SIG-M5 (cell line): ENCODE data around the gene NTPCR.
"Not testable (repeated sequence)": the region's sequence is repeated elsewhere in the genome, so short reads cannot be mapped to it uniquely, and the experiment has no call there.

Experiments
- DNase-seq: peaks from one replicate; lab custom pipeline; 2025; lab: John Stamatoyannopoulos, UW

The NTPCR gene

DNA sequence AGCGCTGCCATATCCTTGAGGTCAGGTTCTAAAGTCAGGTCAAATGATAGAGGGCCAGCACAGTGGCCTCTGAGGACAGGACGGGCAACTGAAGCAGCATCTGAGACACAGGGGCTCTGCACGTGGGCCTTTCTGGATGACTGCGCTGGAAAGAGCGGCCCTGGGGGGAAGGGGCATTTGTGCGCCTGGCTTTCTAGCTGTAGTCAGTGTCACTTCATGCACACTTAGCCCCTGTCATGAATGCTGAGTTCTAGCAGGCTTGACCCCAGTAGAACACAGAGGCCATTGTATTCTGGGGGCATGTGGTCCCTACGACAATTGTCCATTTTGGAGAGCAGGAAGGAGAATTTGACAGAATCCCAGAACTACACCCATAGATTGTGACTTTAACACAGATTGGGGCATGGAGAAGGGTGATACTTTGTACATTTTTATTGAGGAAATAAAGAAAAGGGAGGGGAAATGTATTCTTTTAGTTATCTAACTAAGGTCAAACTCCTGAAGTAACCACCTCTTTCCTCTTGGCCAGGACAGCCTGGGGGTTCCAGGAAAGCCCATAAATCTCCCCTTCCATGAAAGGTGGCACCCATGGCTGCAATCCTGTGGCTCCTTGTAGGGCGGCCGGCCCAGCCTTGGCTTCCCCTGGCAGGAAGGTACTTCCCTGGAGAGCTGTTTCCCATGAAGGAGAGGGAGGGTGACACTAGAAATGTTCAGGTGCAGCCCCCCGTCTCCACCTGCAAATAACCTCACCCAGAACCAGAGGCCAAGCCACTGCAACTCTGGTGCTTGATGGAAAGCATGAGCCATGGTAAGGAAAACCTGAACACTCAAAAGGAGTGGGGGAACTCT is 34.4 kb downstream of the NTPCR start:
- no peak for DNase-seq

DNA sequence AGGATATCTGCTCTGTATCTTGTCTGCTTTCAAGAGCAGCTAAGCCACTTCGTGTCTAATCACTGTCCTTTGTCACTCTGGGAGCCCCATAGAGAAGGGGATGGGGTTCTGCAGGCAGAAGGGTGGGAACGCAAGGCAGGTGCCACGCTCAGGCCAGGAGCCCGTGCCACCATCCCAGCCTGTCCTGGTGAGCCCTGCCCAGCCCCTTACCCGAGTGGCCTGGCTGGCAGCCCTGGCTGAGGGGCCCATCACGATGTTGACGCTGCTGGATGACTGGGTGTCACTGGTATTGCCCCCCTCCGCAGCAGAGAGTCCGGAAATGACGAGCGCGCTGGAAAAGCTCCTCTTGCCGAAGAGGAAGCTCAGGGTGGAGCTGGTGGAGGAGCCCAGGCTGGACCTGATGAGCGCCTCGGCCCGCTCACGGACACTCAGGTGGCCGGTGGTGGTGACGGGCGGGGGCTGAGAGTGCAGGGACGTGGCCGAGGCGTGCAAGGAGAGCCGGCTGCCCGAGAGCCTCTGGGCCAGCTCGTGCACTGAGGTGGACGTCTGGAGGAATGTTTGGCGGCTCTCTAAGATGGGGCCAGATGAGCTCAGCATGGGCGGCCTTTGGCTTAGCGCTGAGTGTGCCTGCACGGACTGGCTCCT is 35.6 kb downstream of the NTPCR start:
- DNase-seq = no peak

DNA sequence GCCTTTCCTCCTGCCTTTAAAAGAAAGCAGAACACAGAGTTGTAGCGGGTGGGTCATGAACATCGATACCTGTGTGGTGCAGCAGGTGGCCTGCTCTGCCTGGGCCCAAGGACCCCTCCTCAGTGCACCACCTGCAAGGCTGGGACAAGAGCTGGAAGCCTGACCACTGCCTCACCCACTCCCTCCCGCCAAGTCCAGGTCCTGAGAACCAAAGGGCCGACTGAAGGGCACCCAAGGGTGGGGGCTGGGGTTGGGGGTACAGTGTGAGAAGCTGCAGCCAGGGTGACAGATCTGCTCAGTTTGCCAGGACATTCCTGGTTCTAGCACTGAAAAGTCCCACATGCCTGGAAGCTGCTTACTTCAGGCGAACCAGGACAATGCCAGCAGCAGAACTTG is 36.1 kb downstream of the NTPCR start:
- DNase-seq = no peak

DNA sequence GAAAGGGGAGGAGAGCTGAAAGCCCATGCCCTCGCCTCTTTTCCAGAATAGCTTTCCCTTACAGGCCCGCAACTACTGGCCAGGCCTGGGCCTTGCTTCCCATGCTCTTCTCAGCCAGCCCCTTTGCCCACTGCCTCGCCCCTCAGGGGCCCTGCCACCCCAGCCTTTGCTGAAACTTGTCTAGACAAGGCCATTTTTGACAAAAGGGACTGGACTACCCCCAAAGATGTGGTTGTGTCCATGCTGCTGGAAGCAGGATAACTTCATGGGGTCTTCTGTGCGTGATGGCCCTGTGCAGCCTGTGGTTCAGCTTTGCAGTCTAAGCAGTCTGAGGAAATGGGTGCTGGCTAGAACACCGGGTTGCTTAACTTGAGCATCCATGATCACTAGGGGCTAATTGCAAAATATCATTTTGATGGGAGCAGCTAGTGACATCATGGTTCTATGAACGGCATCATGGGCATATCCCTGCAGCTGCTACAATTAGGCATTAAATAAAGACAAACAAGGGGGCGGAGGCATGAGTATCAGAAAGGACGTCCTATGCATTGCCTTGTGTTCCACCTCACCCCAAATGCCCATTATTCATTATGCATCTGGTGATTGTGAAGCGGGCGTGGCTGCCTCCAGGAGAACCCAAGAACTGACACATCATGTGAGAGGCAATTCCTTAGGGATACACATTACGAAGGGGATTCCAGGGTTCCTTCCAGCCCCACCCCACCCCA is 36.8 kb downstream of the NTPCR start:
- no peak for DNase-seq

DNA sequence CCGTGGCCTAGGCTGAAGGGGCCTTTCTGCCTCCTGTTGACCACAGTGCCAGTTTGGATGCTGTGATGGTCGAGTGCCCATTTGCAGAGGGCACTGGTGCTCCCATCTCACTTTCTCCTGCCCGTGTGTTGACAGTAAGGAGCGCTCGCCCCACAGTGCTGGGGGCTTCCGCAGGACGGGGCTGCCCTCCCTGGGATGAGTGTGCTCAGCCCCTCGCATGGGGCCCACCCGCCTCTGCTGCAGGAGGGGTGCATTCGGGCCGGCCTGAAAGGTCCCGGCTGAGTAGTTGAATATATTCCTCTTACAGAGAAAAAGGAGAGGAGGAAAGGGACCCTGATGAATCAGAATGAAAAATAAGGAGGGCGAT is 37.3 kb downstream of the NTPCR start:
- DNase-seq = no peak

DNA sequence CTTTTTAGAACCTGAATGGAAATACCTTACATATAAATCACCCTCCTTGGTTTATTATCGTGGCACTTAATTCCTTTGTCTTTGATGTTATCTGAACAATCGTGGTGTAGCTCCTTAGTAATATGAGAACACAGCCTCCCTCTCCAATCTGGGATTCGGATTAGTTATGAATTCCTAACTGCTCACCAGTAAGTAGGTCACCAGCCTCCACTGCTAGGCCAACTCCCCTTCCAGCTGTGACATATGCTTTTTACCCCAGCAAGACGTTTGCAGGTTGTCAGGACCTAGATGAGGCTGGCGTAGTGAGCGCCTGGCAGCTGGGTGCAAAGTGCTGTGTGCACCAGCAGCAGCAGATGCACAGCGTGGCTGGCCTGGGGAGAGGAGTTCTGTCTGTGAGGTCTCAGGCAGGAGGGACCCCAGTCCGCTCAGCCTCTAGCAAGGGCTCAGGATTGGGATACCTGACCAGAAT is 38.2 kb downstream of the NTPCR start:
- DNase-seq = no peak

DNA sequence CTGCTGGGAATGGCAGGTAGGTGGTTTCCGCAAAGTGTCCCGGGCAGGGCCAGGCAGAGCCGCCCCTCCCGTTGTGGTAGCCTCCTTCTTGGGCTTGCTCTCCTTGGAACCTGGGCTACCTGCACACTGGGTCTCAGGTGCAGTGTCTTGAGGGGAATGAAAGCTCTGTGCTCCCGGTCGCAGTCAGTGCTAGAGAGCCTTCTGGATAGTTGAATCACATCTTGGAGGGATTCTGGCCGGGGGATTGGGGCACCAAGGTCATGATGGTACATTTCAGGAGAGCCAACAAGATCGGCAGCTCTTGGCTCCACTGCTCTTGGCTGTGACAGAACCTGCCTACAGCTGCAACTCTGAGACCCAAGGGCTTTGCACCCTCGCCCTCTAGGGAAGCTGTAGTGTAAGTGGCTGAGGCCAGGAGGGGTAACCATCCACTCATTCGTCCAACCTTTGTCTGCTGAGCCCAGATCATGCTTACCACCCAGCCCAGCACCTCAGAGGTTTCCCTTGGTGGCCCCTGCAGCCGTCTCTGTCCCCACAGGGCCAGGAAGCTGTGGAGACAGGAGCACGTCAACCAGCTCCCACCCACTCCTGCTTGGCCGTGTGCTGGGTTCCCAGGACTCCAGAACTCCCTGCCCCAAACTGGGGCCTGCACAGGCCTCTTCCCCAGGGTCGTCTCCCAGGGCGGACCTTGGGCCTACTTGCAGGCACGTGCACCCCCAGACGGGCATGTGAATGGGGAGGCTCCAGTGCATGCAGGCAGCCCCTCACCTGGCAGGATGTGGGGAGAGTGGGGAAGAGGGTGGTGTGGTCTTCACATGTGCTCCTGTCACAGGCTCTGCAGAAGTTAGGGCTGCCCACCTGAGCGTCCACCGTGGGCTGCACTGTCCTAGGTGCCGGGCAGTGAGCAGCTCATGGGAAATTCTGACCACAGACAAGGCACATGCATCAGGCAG is 40.0 kb downstream of the NTPCR start:
- no peak for DNase-seq

DNA sequence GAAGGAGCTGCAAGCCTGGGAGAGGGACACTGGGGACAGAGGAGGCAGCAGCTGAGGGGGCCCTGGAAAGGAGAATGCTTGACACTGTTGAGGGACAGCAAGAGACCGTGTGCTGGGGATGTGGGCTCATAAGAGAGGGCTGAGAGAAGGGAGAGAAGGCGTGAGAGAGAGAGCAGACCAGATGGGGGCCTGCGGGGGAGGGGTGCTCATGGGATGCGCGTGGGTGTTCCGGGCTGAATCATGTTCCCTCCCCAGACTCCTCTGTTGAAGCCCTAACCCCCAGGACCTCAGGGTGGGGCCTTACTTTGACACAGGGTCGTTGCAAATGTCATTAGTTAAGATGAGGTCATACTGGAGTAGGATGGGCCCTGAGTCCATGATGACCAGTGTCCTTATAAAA is 40.8 kb downstream of the NTPCR start:
- no peak for DNase-seq

DNA sequence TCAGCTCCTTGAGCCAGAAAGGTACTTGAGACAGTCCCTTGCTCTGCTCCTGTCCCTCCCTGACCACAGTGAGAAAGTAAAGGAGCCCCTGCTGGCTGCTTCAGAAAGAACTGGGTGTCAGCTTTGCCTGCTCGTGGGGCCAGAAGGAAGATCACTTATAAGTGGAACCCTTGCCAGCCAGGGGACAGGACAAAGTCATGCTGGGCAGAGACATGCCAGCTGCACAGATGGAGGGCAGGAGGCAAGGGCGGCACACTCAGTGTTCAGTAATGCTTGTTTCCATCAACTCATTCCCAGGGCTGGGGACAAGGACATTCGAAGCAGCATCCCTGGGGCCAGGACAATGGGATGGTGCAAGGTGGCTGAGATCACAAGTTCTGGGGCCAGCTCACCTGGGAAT is 41.8 kb downstream of the NTPCR start:
- DNase-seq = no peak

DNA sequence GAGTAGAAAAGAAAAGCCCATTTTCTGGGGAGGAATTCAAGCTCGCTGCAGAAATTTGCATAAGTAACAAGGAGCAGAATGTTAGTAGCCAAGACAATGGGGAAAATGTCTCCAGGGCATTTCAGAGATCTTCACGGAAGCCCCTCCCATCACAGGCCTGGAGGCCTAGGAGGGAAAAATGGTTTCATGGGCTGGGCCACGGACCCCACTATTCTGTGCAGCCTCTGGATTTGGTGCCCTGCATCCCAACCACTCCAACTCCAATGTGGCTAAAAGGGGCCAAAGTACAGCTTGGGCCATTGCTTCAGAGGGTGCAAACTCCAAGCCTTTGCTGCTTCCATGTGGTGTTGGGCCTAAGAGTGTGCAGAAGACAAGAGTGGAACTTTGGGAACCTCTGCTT is 43.1 kb downstream of the NTPCR start:
- DNase-seq = no peak

DNA sequence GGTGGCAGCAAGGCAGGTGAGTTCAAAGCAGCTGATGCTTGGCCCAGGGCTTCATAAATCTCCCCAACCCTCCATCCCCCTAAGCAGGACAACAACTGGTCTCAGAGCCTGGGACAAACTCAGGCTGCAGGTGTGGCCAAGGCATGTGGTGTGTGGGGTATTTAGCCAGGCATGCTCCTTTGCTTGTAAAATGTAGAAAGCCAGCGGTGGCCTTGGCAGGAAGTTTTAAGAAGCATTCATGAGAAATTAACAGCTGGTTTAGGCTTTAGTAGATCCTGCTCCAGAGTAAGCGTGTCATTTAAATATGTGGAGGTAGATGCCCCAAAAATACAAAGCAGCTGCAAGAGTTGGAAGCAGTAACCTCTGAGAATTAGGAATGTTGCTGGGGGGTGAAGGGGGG is 44.8 kb downstream of the NTPCR start:
- DNase-seq = no peak

DNA sequence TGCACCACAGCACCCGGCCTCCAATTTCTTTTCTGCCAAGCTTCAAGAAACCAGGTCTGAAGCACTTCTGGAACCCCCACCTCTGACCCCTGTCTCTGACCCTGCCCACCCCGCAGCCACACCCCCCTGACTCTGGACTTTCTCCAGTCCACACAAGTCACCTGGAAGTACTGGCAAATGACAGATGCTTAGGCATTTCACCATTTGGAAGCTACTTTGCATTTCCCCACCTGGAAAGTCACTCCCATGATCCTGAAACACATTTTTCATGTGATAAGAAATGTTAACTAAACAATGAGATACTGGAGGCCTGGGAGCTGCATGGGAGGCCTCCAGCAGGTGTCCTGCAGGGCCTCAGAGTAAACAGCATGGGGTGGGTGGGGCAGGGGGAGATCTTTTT is 45.7 kb downstream of the NTPCR start:
- DNase-seq = no peak

DNA sequence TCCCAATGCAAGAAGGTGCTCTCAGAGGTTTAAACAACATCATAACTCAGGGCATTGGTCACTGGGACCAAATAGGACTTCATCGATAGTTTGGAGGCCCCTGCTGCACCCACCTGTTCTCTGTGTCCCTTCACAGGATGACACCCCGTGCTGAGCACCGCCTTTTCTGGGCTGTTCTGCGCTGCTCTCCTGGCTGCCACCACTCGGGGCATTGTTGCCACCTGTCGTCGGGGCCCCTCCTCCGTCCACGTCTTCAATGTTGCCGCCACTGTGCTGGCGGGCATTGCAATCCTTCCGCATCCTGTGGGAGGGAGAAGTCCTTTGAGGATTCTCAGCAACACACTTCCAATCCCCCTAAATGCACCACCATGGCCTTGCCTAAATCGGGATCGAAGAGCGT is 47.7 kb downstream of the NTPCR start:
- DNase-seq = no peak

DNA sequence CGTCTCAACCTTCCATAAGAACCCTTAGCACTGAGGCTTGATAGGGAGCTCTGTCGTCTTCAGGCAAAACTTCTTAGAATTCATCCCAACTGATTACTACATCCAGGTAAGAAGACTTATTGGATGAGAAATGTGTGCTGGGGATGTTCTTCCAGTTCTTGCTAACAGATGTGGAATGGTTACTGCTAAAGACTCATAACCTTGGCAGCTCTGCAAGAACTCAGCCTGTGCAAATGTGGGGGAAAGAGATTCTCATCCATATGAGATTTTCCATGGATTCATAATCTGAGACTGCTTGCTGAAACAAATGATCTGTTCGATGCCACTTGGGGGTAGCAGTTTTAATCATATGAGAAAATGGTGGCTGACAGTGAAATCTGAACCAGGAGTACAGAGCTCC is 48.2 kb downstream of the NTPCR start:
- DNase-seq = no peak

DNA sequence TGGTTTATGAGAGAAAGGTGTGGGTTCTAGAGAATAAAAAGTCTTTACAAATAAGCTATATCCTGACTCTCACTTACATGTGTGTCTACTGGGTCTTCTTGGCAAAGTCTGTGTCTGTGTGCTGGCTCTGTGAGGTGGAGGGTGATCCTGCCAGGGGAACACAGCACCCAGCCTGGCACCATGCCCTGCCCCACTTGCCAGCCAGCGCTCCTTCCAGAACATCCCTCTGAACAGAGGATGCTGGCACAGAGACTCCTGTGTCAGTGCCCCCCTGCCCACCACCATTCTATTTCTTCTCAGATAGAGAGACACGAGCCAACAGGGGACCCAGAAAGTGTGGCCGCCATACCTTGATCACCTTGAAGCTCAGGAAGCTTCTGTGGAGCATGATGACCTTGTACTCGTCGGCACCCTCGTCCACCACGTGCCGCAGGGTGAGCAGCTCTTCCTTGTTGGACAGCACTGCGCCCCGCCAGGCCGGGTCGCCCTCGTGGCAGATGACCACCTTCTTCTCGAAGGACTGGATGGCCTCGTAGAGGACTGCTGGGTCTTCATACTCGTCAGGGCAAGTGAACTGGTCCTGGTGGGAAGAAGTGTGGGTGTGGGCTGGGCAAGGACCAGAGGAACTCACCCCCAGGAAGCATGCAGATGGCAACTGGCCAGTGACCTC is 49.7 kb downstream of the NTPCR start:
- DNase-seq = no peak

DNA sequence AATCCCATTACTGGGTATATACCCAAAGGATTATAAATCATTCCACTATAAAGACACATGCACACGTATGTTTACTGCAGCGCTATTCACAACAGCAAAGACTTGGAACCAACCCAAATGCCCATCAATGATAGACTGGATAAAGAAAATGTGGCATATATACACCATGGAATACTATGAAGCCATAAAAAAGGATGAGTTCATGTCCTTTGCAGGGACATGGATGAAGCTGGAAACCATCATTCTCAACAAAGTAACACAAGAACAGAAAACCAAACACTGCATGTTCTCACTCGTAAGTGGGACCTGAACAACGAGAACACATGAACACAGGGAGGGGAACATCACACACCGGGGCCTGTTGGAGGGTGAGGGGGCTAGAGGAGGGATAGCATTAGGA is 53.2 kb downstream of the NTPCR start:
- not testable (repeated sequence) for DNase-seq

DNA sequence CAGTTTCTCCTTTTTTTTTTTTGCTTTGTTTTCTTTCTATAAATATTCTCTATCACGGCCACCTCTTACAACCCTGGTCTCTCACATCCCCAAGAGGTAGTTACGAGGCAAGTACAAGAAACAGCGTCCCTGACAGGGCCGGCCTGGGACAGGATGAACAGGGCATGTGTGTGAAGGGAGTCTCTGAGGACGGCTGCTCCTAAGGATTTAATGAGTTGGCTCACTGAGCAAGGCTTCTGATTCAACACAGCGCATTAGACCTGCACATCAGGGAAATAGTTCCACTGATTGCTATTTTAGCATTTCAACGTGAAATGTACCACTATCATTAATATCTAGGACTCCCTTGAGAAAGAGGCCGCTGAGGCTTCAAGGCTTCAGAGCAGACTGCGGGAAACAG is 54.0 kb downstream of the NTPCR start:
- no peak for DNase-seq

DNA sequence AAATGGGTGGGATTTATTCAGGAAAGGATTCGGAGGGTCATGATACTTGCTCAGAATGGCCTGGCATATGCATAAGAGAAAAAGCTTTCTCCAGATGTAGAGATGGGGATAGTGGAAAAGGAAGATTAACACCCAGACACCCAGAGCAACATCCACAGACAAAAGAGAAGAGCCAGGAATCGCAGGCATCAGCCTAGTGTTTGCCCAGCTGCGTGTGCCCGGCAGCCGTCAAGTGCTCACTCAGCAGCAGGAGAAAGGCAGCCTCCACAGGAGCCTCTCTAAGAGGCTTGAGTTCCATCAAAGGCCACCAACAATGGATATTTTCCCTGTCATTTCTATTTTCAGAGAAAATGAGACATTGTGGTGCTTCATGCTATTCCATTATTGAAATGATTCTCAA is 54.7 kb downstream of the NTPCR start:
- DNase-seq = no peak

DNA sequence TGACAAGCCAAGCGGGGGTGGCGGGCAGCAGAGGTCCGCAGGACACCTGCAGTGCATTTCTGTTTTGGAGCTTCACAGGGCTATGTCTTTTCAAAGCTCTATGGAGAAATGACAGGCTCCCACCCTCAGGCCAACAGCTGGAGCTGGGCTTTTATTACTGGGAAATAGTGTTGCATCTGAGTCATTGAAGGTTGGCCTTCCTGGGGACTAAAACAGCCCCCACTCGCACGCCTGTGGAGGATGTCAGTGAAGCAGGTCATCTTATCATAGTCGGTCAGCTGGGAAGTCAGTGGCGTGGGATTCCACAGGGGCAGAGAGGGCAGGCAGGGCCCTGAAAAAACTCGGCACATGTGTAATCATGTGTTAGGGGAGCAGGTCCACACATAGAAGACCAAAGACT is 55.3 kb downstream of the NTPCR start:
- DNase-seq = no peak

DNA sequence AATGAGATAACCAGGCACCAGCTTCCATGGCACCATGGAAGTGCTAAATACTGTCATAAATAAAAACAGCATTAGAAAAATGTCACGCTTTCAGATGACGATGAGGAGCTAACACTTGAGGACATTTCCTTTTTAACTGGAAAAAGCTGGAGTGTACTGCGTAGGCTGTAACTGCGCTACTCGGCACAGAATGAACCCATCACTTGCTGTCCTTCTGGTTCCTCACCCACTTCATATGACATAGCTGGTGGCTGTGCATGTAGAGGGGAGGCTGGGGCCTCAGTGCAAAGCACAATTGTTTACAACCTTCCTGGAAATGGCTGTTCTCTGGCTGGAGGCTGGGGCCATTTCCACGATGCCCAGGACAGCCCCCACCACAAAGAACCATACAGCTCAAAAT is 55.7 kb downstream of the NTPCR start:
- DNase-seq = no peak

DNA sequence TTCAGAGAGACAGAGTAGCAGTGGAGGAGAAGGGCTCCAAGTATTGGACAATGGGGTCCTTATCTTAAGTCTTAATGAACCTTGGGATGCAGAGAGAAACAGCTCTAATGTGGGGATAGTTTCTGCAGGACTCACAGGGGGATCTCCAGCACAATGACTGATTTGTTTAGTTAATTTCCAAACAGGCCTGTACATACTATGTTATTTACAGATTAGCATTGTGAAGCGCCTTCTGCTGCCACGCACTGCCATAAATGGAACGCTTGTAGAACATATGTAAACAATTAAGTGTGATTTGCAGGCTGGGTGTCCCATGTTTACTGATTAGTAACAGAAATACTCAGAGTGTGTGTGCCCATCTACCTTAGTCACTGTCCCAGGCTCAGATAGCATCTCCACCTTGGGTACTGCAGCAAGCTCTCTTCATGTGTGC is 56.1 kb downstream of the NTPCR start:
- no peak for DNase-seq
